A673 (cell line): ENCODE data around the gene ADAMTS6.

Source experiments
- EZH2 ChIP-seq: fragments of 200-600 bp; sonication (generic); IDR thresholded peaks from 2 replicates; pipeline ENCODE4 v1.6.1; 2017; ENCODE audit warnings: borderline replicate concordance, low read depth, mild to moderate bottlenecking, mixed read lengths, antibody characterized with exemption, low read length; ENCODE audit not compliant: poor library complexity, severe bottlenecking
- TF ChIP-seq, protein P1 (sequence below): fragments of 300-800, 200-600 bp; sonication (generic); conservative IDR thresholded peaks from 2 replicates; pipeline ENCODE4 v1.5.1; 2017; ENCODE audit warnings: low read depth, mild to moderate bottlenecking, antibody characterized with exemption, low read length, moderate library complexity, mixed read lengths

DNA sequence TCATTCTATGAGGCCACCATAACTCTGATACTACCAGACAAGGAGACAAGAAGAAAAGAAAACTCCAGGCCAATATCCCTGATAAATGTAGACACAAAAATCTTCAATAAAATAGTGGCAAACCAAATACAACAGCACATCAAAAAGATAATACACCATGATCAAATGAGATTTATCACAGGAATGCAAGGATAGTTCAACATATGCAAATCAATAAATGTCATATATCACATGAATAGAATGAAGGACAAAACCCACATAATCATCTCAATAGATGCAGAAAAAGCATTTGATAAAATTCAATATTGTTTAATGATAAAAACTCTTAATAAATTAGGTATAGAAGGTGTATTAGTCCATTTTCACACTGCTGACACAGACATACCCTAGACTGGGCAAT, 139.9 kb downstream of the ADAMTS6 start:
- TF ChIP-seq, protein P1, sequence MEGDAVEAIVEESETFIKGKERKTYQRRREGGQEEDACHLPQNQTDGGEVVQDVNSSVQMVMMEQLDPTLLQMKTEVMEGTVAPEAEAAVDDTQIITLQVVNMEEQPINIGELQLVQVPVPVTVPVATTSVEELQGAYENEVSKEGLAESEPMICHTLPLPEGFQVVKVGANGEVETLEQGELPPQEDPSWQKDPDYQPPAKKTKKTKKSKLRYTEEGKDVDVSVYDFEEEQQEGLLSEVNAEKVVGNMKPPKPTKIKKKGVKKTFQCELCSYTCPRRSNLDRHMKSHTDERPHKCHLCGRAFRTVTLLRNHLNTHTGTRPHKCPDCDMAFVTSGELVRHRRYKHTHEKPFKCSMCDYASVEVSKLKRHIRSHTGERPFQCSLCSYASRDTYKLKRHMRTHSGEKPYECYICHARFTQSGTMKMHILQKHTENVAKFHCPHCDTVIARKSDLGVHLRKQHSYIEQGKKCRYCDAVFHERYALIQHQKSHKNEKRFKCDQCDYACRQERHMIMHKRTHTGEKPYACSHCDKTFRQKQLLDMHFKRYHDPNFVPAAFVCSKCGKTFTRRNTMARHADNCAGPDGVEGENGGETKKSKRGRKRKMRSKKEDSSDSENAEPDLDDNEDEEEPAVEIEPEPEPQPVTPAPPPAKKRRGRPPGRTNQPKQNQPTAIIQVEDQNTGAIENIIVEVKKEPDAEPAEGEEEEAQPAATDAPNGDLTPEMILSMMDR = no peak
- TF ChIP-seq EZH2 = no peak
